HL-60 (cell line): ENCODE results near the gene TSHZ2.

Source experiments
- DNase-seq, 2 experiments: peaks; one replicate each; pipeline ENCODE4 v3.0.0-alpha.2; 2010 to 2020; ENCODE audit warnings: low read depth in 1 of 2, low spot score in 1 of 2
- H3K27ac ChIP-seq: fragments of 250-450 bp; sonication (Bioruptor Pico); replicated peaks from 2 replicates; pipeline ENCODE4 v1.5.1; 2020; ENCODE audit warnings: mild to moderate bottlenecking, moderate library complexity
- H3K27me3 ChIP-seq: fragments of 250-450 bp; sonication (Bioruptor Pico); 2 replicates; pipeline ENCODE4 v1.5.1; 2021; ENCODE audit warnings: mild to moderate bottlenecking, moderate library complexity; ENCODE audit not compliant: insufficient read depth, poor library complexity, severe bottlenecking
- H3K4me3 ChIP-seq: replicated peaks from 2 replicates; pipeline ENCODE4 v1.5.1; 2011; ENCODE audit warnings: mild to moderate bottlenecking, control low read depth, low read length; ENCODE audit not compliant: insufficient read depth
- GABPA ChIP-seq: IDR thresholded peaks from 2 replicates; pipeline ENCODE4 v1.6.1; 2012; ENCODE audit warnings: low read depth
- POLR2AphosphoS5 ChIP-seq: IDR thresholded peaks from 2 replicates; pipeline ENCODE4 v1.6.1; 2012; ENCODE audit warnings: low read depth
- SPI1 ChIP-seq: IDR thresholded peaks from 2 replicates; pipeline ENCODE4 v1.6.1; 2012; ENCODE audit warnings: low read depth, mild to moderate bottlenecking, borderline replicate concordance
- TF ChIP-seq, protein P1 (sequence below): IDR thresholded peaks from one replicate; pipeline ENCODE4 v1.5.1; 2011; ENCODE audit warnings: low read length, control low read depth, inconsistent platforms; ENCODE audit not compliant: insufficient read depth
- TF ChIP-seq, protein P2 (sequence below): IDR thresholded peaks from 2 replicates; pipeline ENCODE4 v1.6.1; 2012; ENCODE audit warnings: low read depth; ENCODE audit not compliant: insufficient replicate concordance

TSHZ2 gene

DNA sequence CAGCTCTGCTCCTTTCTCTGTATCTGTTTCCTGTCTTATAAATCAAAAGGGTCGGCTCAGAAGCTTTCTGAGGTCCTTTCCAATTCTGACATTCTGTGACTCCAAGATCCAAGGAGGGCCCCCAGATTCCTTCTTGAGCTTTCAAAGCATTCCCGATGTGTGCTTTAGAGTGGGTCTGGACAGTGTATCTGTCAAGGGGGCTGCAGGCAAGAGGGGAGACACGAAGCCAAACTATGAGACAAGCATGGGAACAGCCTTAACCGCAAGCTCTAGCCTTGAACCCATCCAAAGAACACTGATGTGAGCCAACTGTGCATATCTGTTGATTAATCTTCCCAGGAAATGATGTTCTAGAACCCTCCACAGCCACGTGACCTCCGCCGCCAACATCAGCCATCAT, 73.8 kb downstream of the TSHZ2 start:
- TF ChIP-seq, protein P1, sequence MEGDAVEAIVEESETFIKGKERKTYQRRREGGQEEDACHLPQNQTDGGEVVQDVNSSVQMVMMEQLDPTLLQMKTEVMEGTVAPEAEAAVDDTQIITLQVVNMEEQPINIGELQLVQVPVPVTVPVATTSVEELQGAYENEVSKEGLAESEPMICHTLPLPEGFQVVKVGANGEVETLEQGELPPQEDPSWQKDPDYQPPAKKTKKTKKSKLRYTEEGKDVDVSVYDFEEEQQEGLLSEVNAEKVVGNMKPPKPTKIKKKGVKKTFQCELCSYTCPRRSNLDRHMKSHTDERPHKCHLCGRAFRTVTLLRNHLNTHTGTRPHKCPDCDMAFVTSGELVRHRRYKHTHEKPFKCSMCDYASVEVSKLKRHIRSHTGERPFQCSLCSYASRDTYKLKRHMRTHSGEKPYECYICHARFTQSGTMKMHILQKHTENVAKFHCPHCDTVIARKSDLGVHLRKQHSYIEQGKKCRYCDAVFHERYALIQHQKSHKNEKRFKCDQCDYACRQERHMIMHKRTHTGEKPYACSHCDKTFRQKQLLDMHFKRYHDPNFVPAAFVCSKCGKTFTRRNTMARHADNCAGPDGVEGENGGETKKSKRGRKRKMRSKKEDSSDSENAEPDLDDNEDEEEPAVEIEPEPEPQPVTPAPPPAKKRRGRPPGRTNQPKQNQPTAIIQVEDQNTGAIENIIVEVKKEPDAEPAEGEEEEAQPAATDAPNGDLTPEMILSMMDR, result no peak
- TF ChIP-seq SPI1, result no peak
- no peak for TF ChIP-seq POLR2AphosphoS5
- TF ChIP-seq GABPA, result no peak
- TF ChIP-seq, protein P2, sequence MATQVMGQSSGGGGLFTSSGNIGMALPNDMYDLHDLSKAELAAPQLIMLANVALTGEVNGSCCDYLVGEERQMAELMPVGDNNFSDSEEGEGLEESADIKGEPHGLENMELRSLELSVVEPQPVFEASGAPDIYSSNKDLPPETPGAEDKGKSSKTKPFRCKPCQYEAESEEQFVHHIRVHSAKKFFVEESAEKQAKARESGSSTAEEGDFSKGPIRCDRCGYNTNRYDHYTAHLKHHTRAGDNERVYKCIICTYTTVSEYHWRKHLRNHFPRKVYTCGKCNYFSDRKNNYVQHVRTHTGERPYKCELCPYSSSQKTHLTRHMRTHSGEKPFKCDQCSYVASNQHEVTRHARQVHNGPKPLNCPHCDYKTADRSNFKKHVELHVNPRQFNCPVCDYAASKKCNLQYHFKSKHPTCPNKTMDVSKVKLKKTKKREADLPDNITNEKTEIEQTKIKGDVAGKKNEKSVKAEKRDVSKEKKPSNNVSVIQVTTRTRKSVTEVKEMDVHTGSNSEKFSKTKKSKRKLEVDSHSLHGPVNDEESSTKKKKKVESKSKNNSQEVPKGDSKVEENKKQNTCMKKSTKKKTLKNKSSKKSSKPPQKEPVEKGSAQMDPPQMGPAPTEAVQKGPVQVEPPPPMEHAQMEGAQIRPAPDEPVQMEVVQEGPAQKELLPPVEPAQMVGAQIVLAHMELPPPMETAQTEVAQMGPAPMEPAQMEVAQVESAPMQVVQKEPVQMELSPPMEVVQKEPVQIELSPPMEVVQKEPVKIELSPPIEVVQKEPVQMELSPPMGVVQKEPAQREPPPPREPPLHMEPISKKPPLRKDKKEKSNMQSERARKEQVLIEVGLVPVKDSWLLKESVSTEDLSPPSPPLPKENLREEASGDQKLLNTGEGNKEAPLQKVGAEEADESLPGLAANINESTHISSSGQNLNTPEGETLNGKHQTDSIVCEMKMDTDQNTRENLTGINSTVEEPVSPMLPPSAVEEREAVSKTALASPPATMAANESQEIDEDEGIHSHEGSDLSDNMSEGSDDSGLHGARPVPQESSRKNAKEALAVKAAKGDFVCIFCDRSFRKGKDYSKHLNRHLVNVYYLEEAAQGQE, result no peak
- H3K27ac ChIP-seq, result no peak overlapping the region
- H3K27me3 ChIP-seq, result no peaks in the 10 kb centered on the region
- H3K4me3 ChIP-seq, result no peak overlapping the region
- DNase-seq, result no peak

DNA sequence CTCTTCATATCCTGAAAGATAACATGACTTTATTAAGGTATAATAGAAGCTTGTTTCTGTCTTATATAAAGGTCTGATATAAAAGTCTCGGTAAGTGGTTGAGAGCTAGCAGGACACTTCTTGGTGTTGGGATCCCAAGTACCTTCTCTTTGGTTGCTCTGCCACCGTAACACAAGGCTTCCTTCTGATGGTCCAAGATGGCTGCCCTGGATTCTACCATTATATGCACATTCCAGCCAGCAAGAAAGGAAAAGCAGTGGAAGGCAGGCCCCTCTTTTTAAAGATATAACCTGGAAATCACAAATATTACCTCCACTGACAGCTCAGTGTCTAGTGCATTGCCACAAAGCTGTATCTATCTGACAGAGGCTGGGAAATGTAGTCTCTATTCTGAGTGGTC, 75.0 kb downstream of the TSHZ2 start:
- TF ChIP-seq, protein P2, result no peak
- TF ChIP-seq GABPA (no peak), POLR2AphosphoS5 (no peak)
- Histone ChIP-seq H3K27me3 (no peaks in the 10 kb centered on the region), H3K4me3 (no peak overlapping the region), H3K27ac (no peak overlapping the region)
- DNase-seq, result no peak

DNA sequence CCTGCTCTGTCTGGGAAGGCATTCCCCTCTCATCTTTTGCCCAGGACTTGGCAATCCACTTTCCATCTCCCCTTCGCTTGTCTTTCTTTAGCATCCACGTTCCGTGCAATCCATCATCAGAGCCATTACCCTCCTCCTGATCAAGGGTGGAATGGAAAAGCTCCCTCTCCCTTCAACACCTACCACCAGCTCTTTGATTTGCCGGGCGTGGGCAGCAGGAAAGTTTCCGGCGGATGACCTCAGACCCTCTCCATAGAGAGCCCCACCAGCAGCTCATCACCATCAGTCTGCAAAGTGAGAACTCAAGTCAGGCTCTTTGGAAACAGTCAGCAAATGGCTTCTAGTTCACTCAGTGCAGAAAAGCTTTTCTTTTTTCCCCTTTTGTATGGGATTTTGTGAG, 76.2 kb downstream of the TSHZ2 start:
- TF ChIP-seq, protein P1, result no peak
- TF ChIP-seq, protein P2, result no peak
- TF ChIP-seq POLR2AphosphoS5 (no peak), GABPA (no peak), SPI1 (no peak)

DNA sequence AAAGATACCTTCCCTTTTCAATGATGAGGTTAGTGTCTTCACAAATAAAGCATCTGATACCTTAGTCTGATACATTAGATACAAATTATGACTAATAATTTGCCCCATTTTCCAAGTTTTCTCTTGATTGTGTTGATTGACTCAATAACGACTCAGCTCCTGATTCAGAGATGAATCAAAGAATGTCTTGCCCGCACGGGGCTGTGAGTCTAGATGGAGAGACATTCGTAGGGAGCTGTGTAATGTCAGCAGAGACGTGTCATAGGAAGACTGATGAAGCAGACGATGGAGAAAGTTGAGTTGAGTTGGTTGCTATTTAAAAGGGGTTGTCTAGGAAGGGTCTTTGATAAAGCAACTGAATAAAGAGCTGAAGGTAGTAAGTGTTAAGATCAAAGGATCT, 78.2 kb downstream of the TSHZ2 start:
- H3K4me3 ChIP-seq, result no peak overlapping the region
- no peak for TF ChIP-seq SPI1
- TF ChIP-seq, protein P2, result no peak
- no peak for TF ChIP-seq POLR2AphosphoS5
- TF ChIP-seq, protein P1, result no peak
- no peak for TF ChIP-seq GABPA
- no peak overlapping the region for H3K27ac ChIP-seq
- no peak for DNase-seq
- no peaks in the 10 kb centered on the region for H3K27me3 ChIP-seq

More for the DNA sequence above, 76.2 kb downstream of the TSHZ2 start:
- Histone ChIP-seq H3K27ac (no peak overlapping the region), H3K27me3 (no peaks in the 10 kb centered on the region), H3K4me3 (no peak overlapping the region)
- no peak for DNase-seq
